SKM-1 (cell line): ENCODE measurements around the gene ZNF25.
"Not testable (repeated sequence)": the region's sequence is repeated elsewhere in the genome, so short reads cannot be mapped to it uniquely, and the experiment has no call there.

Experiments
- DNase-seq: peaks from one replicate; lab custom pipeline; 2025; ENCODE audit not compliant: unreplicated experiment; lab: John Stamatoyannopoulos, UW

ZNF25 gene

GRCh38 chr10:37948210-37948609 is 28.2 kb downstream of the ZNF25 start:
- DNase-seq: no peak

GRCh38 chr10:37947526-37947925 is 28.9 kb downstream of the ZNF25 start:
- no peak for DNase-seq

- no peak for DNase-seq
Observed at GRCh38 chr10:37937864-37938263, 38.6 kb downstream of the ZNF25 start.

- DNase-seq: no peak
Observed at GRCh38 chr10:37934791-37935190, 41.7 kb downstream of the ZNF25 start.

GRCh38 chr10:37930423-37930822 is 46.0 kb downstream of the ZNF25 start:
- no peak for DNase-seq

GRCh38 chr10:37908165-37908564 is 68.3 kb downstream of the ZNF25 start:
- DNase-seq: not testable (repeated sequence)

- no peak for DNase-seq
Observed at GRCh38 chr10:37906382-37906781, 70.1 kb downstream of the ZNF25 start.
